ENCODE measurements around the gene SNORC.
"Not testable (repeated sequence)": the region's sequence is repeated elsewhere in the genome, so short reads cannot be mapped to it uniquely, and the experiment has no call there.

Gene SNORC

DNA sequence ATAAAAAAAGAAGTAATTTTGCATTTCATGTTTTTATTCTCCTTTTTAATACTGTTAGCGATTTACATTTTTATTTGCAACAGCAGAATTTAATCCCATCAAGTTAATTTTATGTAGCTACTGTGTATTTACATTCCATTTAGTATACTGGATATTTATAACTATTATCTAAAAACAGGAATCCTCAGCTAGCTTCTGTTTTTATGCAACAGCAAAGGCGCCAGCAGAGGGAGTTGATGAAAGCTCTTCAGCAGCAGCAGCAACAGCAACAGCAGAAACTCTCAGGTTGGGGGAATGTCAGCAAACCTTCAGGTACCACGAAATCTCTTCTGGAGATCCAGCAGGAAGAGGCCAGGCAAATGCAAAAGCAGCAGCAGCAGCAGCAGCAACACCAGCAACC lies 26.2 kb upstream of the SNORC start:
- Histone ChIP-seq H3K27ac (ENCODE audit: low read depth, low read length) (no peak overlapping the region), H3K27me3 (ENCODE audit: control insufficient read depth in 5 of 5, insufficient read depth in 4 of 5, low read length in 5 of 5) (no peaks in the 10 kb centered on the region), H3K9ac (ENCODE audit: low read length in 5 of 5) (no peak overlapping the region), H3K9me3 (ENCODE audit: control insufficient read depth in 5 of 5, low read length in 5 of 5) (no peaks in the 10 kb centered on the region), H3K4me1 (ENCODE audit: control insufficient read depth in 5 of 5, insufficient read depth in 5 of 5, low read length in 5 of 5) (peaks cover 0 to 10% (median 6%) of the 10 kb centered on the region in 5 donors), H3K36me3 (ENCODE audit: control insufficient read depth in 5 of 5, insufficient read depth in 5 of 5, low read length in 5 of 5) (peaks cover 63 to 82% (median 75%) of the 10 kb centered on the region in 5 donors), H3K4me3 (ENCODE audit: low read depth in 1 of 5, low read length in 5 of 5) (no peak overlapping the region)

DNA sequence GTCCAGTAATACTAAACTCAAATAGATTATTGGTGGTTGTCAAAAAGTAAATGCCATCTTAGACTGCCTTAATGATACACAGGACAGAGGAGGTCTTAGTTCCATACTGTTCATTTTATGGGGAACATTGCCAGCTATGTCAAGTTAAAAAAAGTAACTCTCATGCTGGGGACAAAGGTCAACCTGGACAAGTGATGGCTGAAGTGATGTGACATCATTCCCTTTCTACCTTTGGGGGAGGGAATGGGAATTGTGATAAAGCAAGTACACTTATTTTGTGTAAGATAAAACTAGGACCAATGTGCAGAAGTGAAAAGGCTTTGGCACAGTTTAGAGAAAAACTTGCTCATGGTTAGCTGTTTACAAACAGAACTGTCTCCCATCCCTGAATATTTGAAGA lies 24.0 kb upstream of the SNORC start:
- no peak overlapping the region for H3K9ac ChIP-seq (ENCODE audit: low read length in 5 of 5)
- peaks cover 55 to 93% (median 84%) of the 10 kb centered on the region in 5 donors for H3K36me3 ChIP-seq (ENCODE audit: control insufficient read depth in 5 of 5, insufficient read depth in 5 of 5, low read length in 5 of 5)
- H3K27ac ChIP-seq (ENCODE audit: low read depth, low read length), result no peak overlapping the region
- H3K4me1 ChIP-seq (ENCODE audit: control insufficient read depth in 5 of 5, insufficient read depth in 5 of 5, low read length in 5 of 5), result no peaks in the 10 kb centered on the region
- H3K4me3 ChIP-seq (ENCODE audit: low read depth in 1 of 5, low read length in 5 of 5), result no peak overlapping the region
- H3K9me3 ChIP-seq (ENCODE audit: control insufficient read depth in 5 of 5, low read length in 5 of 5), result no peaks in the 10 kb centered on the region
- H3K27me3 ChIP-seq (ENCODE audit: control insufficient read depth in 5 of 5, insufficient read depth in 4 of 5, low read length in 5 of 5), result no peaks in the 10 kb centered on the region

DNA sequence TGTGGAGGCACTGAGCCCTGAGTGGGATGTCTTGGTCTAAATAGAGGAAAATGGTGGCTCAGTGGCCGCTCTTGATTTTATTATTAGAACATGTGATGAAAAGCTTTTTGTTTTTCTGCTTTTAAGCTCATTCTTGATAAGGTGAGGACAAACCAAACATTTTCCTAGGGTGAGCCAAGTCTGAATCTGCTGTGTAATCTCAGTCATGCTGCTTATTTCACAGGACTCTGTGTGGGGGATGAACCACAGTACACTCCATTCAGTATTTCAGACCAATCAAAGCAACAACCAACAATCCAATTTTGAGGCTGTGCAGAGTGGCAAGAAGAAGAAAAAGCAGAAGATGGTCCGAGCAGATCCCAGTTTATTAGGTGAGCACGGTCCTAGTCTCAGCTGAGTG lies 20.0 kb upstream of the SNORC start:
- H3K36me3 ChIP-seq (ENCODE audit: control insufficient read depth in 5 of 5, insufficient read depth in 5 of 5, low read length in 5 of 5), result peaks cover 49 to 84% (median 69%) of the 10 kb centered on the region in 5 donors
- no peak overlapping the region for H3K27ac ChIP-seq (ENCODE audit: low read depth, low read length)
- H3K9me3 ChIP-seq (ENCODE audit: control insufficient read depth in 5 of 5, low read length in 5 of 5), result no peaks in the 10 kb centered on the region
- H3K4me1 ChIP-seq (ENCODE audit: control insufficient read depth in 5 of 5, insufficient read depth in 5 of 5, low read length in 5 of 5), result no peaks in the 10 kb centered on the region
- no peak overlapping the region for H3K4me3 ChIP-seq (ENCODE audit: low read depth in 1 of 5, low read length in 5 of 5)
- H3K9ac ChIP-seq (ENCODE audit: low read length in 5 of 5), result no peak overlapping the region
- H3K27me3 ChIP-seq (ENCODE audit: control insufficient read depth in 5 of 5, insufficient read depth in 4 of 5, low read length in 5 of 5), result no peaks in the 10 kb centered on the region

DNA sequence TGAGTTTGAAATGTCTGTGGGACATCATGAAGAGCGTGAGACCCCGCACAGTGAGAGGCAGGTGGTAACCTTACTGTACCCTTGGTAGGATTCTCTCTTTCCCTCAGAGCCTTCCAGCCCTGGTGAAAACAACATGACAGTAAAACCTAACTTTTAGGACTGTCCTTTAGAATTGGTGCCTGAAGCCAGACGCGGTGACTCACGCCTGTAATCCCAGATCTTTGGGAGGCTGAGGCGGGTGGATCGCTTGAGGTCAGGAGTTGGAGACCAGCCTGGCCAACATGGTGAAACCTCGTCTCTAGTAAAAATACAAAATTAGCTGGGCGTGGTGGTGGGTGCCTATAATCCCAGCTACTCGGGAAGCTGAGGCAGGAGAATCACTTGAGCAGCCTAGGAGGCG lies 18.0 kb upstream of the SNORC start:
- H3K4me1 ChIP-seq (ENCODE audit: control insufficient read depth in 5 of 5, insufficient read depth in 5 of 5, low read length in 5 of 5); H3K27me3 ChIP-seq (ENCODE audit: control insufficient read depth in 5 of 5, insufficient read depth in 4 of 5, low read length in 5 of 5); H3K9ac ChIP-seq (ENCODE audit: low read length in 5 of 5); H3K4me3 ChIP-seq (ENCODE audit: low read depth in 1 of 5, low read length in 5 of 5); H3K9me3 ChIP-seq (ENCODE audit: control insufficient read depth in 5 of 5, low read length in 5 of 5); H3K27ac ChIP-seq (ENCODE audit: low read depth, low read length): not testable (repeated sequence)
- peaks cover 28 to 81% (median 70%) of the 10 kb centered on the region in 5 donors for H3K36me3 ChIP-seq (ENCODE audit: control insufficient read depth in 5 of 5, insufficient read depth in 5 of 5, low read length in 5 of 5)

DNA sequence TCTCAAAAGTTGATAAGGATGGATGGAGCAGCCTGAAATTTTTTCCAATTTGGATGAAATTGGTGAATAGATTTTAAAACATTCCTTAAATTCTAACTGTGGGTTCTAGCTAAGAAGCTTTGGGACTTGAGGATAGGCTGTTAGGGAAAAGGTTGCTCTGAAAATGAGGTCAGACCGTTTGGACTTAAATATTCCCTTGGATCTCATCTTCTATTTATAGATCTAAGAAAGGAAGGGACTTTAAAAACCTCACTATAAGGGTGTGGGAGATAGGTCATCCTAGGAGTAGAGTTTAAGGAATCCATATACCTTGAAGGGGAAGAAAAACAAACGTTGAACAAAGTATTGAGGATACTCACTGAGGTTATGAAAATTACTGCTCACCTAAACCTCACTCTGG lies 17.4 kb upstream of the SNORC start:
- Histone ChIP-seq H3K27ac (ENCODE audit: low read depth, low read length) (no peak overlapping the region), H3K4me3 (ENCODE audit: low read depth in 1 of 5, low read length in 5 of 5) (no peak overlapping the region), H3K9ac (ENCODE audit: low read length in 5 of 5) (no peak overlapping the region), H3K36me3 (ENCODE audit: control insufficient read depth in 5 of 5, insufficient read depth in 5 of 5, low read length in 5 of 5) (peaks cover 28 to 81% (median 69%) of the 10 kb centered on the region in 5 donors), H3K27me3 (ENCODE audit: control insufficient read depth in 5 of 5, insufficient read depth in 4 of 5, low read length in 5 of 5) (no peaks in the 10 kb centered on the region), H3K9me3 (ENCODE audit: control insufficient read depth in 5 of 5, low read length in 5 of 5) (no peaks in the 10 kb centered on the region), H3K4me1 (ENCODE audit: control insufficient read depth in 5 of 5, insufficient read depth in 5 of 5, low read length in 5 of 5) (no peaks in the 10 kb centered on the region)

DNA sequence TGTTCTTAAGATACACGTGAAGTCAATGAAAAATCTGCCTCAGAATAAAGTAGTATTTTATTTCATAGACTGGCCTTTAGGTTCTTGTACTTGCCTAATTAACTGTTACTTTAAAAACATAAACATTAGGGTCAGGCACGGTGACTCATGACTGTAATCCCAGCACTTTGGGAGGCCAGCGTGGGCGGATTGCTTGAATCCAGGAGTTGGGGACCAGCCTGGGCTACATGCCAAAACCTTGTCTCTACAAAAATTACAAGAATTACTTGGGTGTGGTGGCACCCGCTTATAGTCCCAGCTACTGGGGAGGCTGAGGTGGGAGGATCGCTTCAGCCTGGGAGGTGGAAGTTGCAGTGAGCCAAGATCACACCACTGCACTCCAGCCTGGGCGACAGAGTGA lies 16.0 kb upstream of the SNORC start:
- no peaks in the 10 kb centered on the region for H3K4me1 ChIP-seq (ENCODE audit: control insufficient read depth in 5 of 5, insufficient read depth in 5 of 5, low read length in 5 of 5)
- no peaks in the 10 kb centered on the region for H3K9me3 ChIP-seq (ENCODE audit: control insufficient read depth in 5 of 5, low read length in 5 of 5)
- no peak overlapping the region for H3K27ac ChIP-seq (ENCODE audit: low read depth, low read length)
- H3K36me3 ChIP-seq (ENCODE audit: control insufficient read depth in 5 of 5, insufficient read depth in 5 of 5, low read length in 5 of 5), result peaks cover 24 to 81% (median 66%) of the 10 kb centered on the region in 5 donors
- H3K4me3 ChIP-seq (ENCODE audit: low read depth in 1 of 5, low read length in 5 of 5), result no peak overlapping the region
- no peak overlapping the region for H3K9ac ChIP-seq (ENCODE audit: low read length in 5 of 5)
- H3K27me3 ChIP-seq (ENCODE audit: control insufficient read depth in 5 of 5, insufficient read depth in 4 of 5, low read length in 5 of 5), result no peaks in the 10 kb centered on the region

DNA sequence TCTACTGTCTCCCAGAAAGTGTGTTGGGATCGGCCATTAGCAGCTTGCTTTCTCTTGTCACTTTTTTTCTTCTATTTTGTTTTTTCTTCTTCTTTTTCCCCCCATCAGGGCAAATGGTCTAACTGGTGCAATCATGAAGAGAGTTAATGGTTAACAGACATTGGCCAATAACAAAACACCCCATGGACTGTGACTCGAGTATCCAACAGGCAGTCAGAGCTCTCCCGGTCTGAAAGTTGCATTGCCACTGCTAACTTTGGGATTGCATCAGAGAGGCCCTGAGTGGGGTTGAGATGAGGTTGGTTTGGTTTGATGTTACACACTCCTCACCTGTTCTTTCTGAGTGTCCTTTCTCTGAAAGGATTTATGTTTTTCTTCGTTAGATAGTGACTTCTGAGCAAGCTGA lies 12.9 kb upstream of the SNORC start:
- Histone ChIP-seq H3K4me1 (ENCODE audit: control insufficient read depth in 5 of 5, insufficient read depth in 5 of 5, low read length in 5 of 5) (no peaks in the 10 kb centered on the region), H3K4me3 (ENCODE audit: low read depth in 1 of 5, low read length in 5 of 5) (no peak overlapping the region), H3K9ac (ENCODE audit: low read length in 5 of 5) (no peak overlapping the region), H3K27me3 (ENCODE audit: control insufficient read depth in 5 of 5, insufficient read depth in 4 of 5, low read length in 5 of 5) (no peaks in the 10 kb centered on the region), H3K27ac (ENCODE audit: low read depth, low read length) (no peak overlapping the region), H3K36me3 (ENCODE audit: control insufficient read depth in 5 of 5, insufficient read depth in 5 of 5, low read length in 5 of 5) (peaks cover 21 to 70% (median 56%) of the 10 kb centered on the region in 5 donors), H3K9me3 (ENCODE audit: control insufficient read depth in 5 of 5, low read length in 5 of 5) (no peaks in the 10 kb centered on the region)

DNA sequence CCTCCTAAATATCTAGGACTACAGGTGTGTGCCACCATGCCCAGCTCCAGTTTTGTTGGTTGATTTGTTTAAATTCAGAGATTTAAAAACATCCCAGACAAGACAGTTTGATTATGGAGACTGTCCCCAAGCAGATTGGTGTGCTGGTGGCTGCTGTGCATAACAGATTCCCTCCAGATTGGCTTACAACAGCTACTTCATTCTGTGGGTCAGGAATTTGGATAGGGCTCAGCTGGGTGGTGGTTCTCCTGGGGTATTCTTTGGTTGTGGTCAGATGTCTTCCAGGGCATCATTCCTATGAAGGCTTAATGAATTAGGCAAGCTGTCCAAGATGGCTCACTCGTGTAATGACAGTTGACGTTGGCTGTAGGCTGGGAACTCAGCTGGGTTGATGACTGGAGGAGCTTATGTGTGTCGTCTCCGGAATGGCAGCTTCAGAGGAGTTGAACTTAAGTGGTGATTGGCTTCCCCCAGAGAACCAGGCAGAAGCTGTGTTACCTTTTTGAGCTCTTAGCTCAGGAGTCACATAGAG lies 10.6 kb upstream of the SNORC start:
- H3K27me3 ChIP-seq (ENCODE audit: control insufficient read depth in 5 of 5, insufficient read depth in 4 of 5, low read length in 5 of 5), result no peaks in the 10 kb centered on the region
- peaks cover 14 to 57% (median 52%) of the 10 kb centered on the region in 5 donors for H3K36me3 ChIP-seq (ENCODE audit: control insufficient read depth in 5 of 5, insufficient read depth in 5 of 5, low read length in 5 of 5)
- no peaks in the 10 kb centered on the region for H3K9me3 ChIP-seq (ENCODE audit: control insufficient read depth in 5 of 5, low read length in 5 of 5)
- no peaks in the 10 kb centered on the region for H3K4me1 ChIP-seq (ENCODE audit: control insufficient read depth in 5 of 5, insufficient read depth in 5 of 5, low read length in 5 of 5)
- no peak overlapping the region for H3K9ac ChIP-seq (ENCODE audit: low read length in 5 of 5)
- H3K4me3 ChIP-seq (ENCODE audit: low read depth in 1 of 5, low read length in 5 of 5), result no peak overlapping the region
- no peak overlapping the region for H3K27ac ChIP-seq (ENCODE audit: low read depth, low read length)

DNA sequence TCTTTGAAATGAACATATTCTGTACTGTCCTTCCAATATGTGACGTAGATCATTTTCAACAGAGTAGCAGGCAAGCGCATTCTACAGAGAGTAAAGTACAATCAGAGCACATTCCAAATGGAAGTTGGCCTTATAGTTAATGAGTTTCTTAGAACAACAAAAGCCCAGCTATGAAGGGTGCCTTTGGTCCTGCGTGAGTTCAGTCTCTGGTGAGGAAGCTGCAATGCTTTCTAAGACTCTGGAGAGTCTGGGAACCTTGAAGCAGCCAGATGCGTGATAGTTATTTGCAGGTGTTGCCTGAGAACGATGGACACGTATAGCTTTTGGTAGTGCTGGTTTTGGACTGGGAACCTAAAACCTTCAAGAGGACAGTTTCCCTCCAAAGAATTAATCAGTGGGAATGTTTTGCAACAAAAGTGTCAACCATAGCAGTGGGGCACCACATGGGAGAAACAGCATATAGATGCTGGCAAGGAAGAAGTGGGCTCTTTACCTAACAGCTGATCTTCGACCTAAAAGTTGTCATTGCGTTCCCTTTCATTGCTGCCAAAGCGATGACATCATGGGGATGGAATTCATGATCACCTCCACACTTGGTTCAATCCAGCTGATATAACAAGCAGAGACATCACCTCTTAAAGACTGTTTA lies 9.3 kb upstream of the SNORC start:
- H3K9ac ChIP-seq (ENCODE audit: low read length in 5 of 5), result no peak overlapping the region
- H3K4me3 ChIP-seq (ENCODE audit: low read depth in 1 of 5, low read length in 5 of 5), result no peak overlapping the region
- no peaks in the 10 kb centered on the region for H3K9me3 ChIP-seq (ENCODE audit: control insufficient read depth in 5 of 5, low read length in 5 of 5)
- peaks cover 14 to 53% (median 46%) of the 10 kb centered on the region in 5 donors for H3K36me3 ChIP-seq (ENCODE audit: control insufficient read depth in 5 of 5, insufficient read depth in 5 of 5, low read length in 5 of 5)
- no peaks in the 10 kb centered on the region for H3K4me1 ChIP-seq (ENCODE audit: control insufficient read depth in 5 of 5, insufficient read depth in 5 of 5, low read length in 5 of 5)
- H3K27me3 ChIP-seq (ENCODE audit: control insufficient read depth in 5 of 5, insufficient read depth in 4 of 5, low read length in 5 of 5), result no peaks in the 10 kb centered on the region
- no peak overlapping the region for H3K27ac ChIP-seq (ENCODE audit: low read depth, low read length)

DNA sequence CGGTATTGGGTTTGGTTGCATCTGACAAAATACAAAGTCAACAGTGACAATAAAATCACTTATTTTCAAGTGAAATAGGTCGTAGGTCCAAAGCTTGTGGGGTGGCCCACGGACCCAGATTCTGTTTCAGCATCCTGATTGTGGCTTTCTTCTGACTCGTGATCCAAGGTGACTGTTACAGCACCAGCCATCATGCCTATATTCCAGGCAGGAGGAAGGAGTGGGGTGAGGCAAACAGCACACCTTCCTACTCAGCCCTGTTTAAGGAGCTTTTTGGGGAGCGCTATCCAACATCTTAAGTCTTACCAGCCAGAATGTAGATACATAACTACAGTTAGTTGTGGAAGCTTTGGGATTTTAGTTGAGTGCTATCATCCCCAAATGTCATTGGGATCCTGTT lies 8.7 kb upstream of the SNORC start:
- Histone ChIP-seq H3K36me3 (ENCODE audit: control insufficient read depth in 5 of 5, insufficient read depth in 5 of 5, low read length in 5 of 5) (peaks cover 14 to 46% (median 41%) of the 10 kb centered on the region in 5 donors), H3K4me1 (ENCODE audit: control insufficient read depth in 5 of 5, insufficient read depth in 5 of 5, low read length in 5 of 5) (no peaks in the 10 kb centered on the region), H3K27ac (ENCODE audit: low read depth, low read length) (no peak overlapping the region), H3K9me3 (ENCODE audit: control insufficient read depth in 5 of 5, low read length in 5 of 5) (no peaks in the 10 kb centered on the region), H3K4me3 (ENCODE audit: low read depth in 1 of 5, low read length in 5 of 5) (no peak overlapping the region), H3K9ac (ENCODE audit: low read length in 5 of 5) (no peak overlapping the region), H3K27me3 (ENCODE audit: control insufficient read depth in 5 of 5, insufficient read depth in 4 of 5, low read length in 5 of 5) (no peaks in the 10 kb centered on the region)
